Measurements from ENCODE around the gene RXRA. TPM values are rescaled to one million over a fixed set of nuclear protein-coding genes. Genes with fewer than 3 reads are reported as not detected.
A peak's percentile ranks its signal among the peaks of the same experiment; 100 is the strongest.

Gene RXRA
- total and polyA plus RNA-seq, 9 donors = 19.0 to 44.4 (median 32.0) TPM

DNA sequence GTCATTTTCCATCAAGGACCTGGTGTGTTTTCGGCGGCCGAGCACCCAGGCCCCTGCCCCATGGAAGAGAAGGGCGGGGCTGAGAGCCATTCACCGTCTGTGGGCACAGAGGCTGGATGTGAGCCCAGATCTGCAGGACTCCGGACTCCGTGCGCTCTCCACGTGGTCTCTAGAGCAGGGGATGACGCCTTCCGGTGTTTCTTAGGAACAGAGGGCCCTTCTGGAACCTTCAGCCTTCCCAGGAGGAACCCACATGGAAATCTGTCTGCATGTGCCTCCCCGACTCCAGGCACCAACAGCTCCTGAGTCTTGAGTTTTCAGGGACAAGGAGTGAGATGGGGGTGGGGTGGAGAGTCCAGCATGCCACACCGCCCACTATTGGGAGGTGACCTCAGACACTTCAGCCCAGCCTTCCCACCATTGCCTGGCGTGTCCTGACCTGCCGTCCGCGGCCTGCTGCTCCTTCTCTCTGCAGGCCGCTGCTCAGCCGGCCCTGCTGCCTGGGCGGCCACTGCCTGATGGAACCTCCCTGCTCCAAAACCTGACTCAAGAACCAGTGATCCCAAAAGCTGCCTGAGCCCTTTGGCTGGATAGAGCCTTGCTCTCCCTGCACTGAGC, 2.4 kb upstream of the RXRA start:
- Histone ChIP-seq H3K27me3 (ENCODE audit: control insufficient read depth, insufficient read depth, low read length) (peaks cover 7% of the 10 kb centered on the region), H3K4me1 (ENCODE audit: control insufficient read depth, insufficient read depth, low read length) (peaks cover 55% of the 10 kb centered on the region), H3K27ac (ENCODE audit: low read length) (no peak overlapping the region), H3K9me3 (replicated peaks; ENCODE audit: control insufficient read depth, low read depth, low read length) (no peaks in the 10 kb centered on the region), H3K4me3 (ENCODE audit: low read length) (no peak overlapping the region), H3K36me3 (ENCODE audit: control insufficient read depth, insufficient read depth, low read length) (no peaks in the 10 kb centered on the region)
- 67% methylated on average over 18 of the region's 20 CpGs for WGBS (ENCODE audit: insufficient coverage)
- no peak for DNase-seq

DNA sequence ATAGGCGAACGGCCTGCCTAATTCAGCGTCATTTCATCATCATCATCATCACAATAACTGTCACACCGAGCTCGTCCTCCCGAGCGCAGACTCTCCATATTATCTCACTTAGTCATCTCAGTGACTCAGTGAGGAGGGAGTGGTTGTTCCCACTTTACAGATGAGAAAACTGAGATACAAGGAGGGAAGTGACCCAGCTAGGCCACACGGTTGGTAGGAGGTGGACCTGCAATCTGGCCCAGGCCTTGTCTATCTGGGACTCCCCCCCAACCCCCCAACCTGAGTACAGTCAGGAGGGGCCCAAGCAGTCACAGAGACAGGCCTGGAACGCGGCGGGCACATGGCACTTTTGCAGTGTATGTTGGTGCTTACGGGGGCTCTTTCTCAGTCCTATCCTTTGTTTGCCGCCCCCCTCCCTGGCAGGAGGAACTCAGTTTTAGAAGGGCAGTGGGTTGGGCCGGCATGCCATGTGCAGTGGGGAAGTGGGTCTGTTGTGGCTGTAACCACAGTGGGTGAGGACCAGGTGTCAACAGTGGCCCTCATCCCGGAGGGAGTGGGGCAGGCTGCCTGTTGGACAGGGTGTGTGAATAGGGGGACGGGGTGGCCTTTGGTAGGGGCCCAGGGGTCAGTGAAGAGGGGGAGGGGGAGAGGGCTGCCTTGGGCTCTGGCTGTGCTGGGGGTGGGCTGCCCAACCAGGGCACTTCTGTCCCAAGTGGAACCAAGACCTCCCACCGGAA, 1.7 kb upstream of the RXRA start:
- no peak overlapping the region for H3K4me3 ChIP-seq (ENCODE audit: low read length)
- no peaks in the 10 kb centered on the region for H3K9me3 ChIP-seq (replicated peaks; ENCODE audit: control insufficient read depth, low read depth, low read length)
- peaks cover 4% of the 10 kb centered on the region for H3K27me3 ChIP-seq (ENCODE audit: control insufficient read depth, insufficient read depth, low read length)
- DNase-seq = no peak
- 88% methylated on average over 6 of the region's 17 CpGs for WGBS (ENCODE audit: insufficient coverage)
- no peak overlapping the region for H3K27ac ChIP-seq (ENCODE audit: low read length)
- H3K4me1 ChIP-seq (ENCODE audit: control insufficient read depth, insufficient read depth, low read length) = peaks cover 57% of the 10 kb centered on the region
- H3K36me3 ChIP-seq (ENCODE audit: control insufficient read depth, insufficient read depth, low read length) = no peaks in the 10 kb centered on the region

DNA sequence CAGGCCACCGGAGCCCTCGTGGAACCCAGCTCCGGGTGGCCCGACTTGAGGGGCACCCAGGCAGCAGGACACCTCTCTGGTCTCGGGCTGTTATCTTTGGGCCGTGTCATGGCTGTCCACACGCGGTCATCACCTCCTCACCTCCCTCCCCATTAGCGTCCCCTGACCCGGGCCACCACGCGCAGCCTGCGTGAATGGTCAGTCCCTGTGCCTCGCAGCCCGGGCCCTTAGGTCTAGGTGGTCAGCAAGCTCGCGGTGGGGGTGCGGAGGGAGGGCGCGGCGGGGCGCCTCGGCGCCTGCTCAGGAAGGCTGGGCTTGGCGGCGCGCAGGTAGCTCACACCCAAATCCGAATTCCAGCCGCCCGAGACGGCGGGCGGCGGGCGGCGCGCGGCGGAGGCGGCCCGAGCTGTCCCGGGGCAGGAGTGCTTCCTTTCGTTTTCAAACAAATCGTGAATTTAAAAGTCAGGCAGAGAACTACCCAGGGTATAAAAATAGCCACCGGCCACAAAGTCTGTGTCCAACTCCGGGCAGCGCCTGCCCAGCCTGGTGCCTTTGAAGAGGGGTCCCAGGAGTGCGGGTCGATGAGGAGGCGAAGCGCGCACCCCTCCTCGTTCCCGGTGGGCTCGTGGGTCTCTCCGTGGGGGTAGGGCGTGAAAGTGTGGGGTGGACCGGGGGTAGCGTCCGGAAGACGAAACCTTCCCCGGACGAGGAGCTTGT, 1.0 kb upstream of the RXRA start:
- Histone ChIP-seq H3K36me3 (ENCODE audit: control insufficient read depth, insufficient read depth, low read length) (no peaks in the 10 kb centered on the region), H3K27me3 (ENCODE audit: control insufficient read depth, insufficient read depth, low read length) (peaks cover 4% of the 10 kb centered on the region), H3K27ac (ENCODE audit: low read length) (peak overlapping the region; percentile 89), H3K4me1 (ENCODE audit: control insufficient read depth, insufficient read depth, low read length) (peaks cover 58% of the 10 kb centered on the region), H3K9me3 (replicated peaks; ENCODE audit: control insufficient read depth, low read depth, low read length) (no peaks in the 10 kb centered on the region), H3K4me3 (ENCODE audit: low read length) (peak overlapping the region; percentile 49)
- 7% methylated on average over 53 of the region's 63 CpGs for WGBS (ENCODE audit: insufficient coverage)
- peak; percentile 67 for DNase-seq

DNA sequence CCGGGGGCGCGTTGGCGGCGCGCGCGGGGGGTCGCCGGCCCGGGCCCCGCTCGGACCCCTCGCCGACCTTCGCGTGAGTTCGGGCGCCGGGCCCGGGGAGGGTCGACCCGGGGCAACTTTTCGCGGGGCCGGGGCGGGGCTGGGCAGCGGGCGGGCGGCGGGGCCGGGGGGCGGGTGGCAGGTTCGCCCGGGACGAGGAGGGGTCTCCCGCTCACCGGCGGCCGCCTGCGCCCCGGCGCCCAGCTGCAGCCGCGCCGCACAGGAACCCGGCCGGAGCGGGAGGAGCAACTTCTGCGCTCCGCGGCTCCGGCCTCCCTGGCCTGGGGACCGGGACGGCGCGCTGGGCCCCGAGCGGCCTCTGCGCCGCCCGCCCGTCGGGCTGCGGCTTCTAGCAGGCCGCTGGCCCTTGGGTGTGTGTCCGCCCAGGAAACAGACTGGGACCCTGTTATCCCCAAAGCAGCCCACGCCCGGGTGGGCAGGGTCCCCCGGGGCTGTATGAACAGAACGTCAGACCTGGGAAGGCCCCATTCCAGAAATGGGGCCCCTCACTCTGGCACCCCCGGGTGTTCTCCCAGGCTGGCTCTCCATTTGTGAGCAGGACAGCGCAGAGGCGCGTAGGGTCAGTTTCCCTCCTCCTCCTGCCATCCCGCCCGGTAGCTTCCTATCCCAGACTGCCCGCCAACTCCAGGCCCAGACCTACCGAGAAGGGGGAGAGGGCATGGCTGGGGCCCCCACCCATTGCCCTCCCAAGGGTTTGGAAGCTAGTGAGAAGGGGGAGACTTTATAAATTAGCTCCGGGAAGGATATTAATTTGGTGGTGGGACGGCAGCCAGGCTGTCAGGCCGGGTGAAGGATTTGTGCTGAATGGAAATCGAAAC, 708 bp downstream of the RXRA start:
- Histone ChIP-seq H3K27me3 (ENCODE audit: control insufficient read depth, insufficient read depth, low read length) (peaks cover 4% of the 10 kb centered on the region), H3K36me3 (ENCODE audit: control insufficient read depth, insufficient read depth, low read length) (no peaks in the 10 kb centered on the region), H3K9me3 (replicated peaks; ENCODE audit: control insufficient read depth, low read depth, low read length) (no peaks in the 10 kb centered on the region), H3K27ac (ENCODE audit: low read length) (peak overlapping the region; percentile 62), H3K4me3 (ENCODE audit: low read length) (peak overlapping the region; percentile 81), H3K4me1 (ENCODE audit: control insufficient read depth, insufficient read depth, low read length) (peaks cover 61% of the 10 kb centered on the region)
- under 1% methylated on average over 62 of the region's 83 CpGs for WGBS (ENCODE audit: insufficient coverage)
- DNase-seq = no peak

DNA sequence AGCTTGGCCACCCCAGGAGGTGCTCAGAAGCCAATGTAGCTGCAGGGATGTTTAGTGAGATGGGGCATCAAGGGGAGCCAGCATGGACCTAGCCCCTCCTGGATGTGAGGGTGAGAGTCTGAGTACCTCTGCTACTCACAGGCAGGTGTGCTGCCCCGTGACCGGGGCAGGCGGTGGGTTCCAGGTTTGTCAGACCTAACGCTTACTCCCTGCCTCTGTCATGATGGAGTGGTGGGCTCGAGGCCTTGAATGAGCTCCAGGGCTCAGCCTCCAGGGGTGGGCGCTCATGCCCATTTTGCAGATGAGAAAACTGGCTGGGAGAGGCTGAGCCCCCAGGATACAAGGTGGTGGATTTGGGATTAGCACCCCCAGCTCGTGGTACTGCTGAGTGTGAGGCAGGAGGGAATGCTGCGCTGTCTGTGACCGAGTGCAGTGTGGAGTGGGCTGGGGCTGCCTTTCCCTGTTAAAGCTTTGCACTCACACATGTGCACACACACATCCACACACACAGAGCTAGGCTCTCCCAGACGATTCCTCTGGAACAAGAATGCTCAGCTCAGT, 1.5 kb downstream of the RXRA start:
- Histone ChIP-seq H3K27ac (ENCODE audit: low read length) (peak overlapping the region; percentile 86), H3K4me3 (ENCODE audit: low read length) (peak overlapping the region; percentile 81), H3K27me3 (ENCODE audit: control insufficient read depth, insufficient read depth, low read length) (peaks cover 4% of the 10 kb centered on the region), H3K4me1 (ENCODE audit: control insufficient read depth, insufficient read depth, low read length) (peaks cover 65% of the 10 kb centered on the region), H3K9me3 (replicated peaks; ENCODE audit: control insufficient read depth, low read depth, low read length) (no peaks in the 10 kb centered on the region), H3K36me3 (ENCODE audit: control insufficient read depth, insufficient read depth, low read length) (no peaks in the 10 kb centered on the region)
- WGBS (ENCODE audit: insufficient coverage) = 37% methylated on average over 7 of the region's 10 CpGs
- no peak for DNase-seq

DNA sequence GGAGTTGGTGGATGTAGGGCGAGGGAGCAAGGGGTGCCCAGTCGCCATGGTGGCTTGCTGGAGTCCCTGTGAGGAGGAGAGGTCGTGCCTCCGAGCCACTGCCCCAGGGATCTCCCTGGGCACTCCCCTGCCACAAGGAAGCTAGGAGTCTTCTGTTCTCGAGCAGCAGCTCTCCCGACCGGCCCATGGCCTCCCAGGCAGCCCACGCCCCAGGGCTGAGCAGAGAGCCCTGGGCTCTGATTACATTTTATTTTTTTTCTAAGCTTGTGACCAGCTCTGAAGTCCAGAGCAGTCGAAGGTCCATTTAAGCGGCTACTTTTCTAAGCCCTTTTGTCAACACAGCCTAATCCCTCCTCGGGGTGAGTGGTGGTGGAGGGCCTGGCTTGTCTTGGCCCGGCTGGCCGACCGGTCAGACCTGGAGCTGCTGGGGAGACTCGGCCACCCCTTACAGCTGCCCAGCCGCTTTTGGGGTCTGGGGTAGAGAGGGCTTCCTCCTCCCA, 2.1 kb downstream of the RXRA start:
- 30% methylated on average over 12 of the region's 16 CpGs for WGBS (ENCODE audit: insufficient coverage)
- Histone ChIP-seq H3K27me3 (ENCODE audit: control insufficient read depth, insufficient read depth, low read length) (no peaks in the 10 kb centered on the region), H3K4me1 (ENCODE audit: control insufficient read depth, insufficient read depth, low read length) (peaks cover 71% of the 10 kb centered on the region), H3K9me3 (replicated peaks; ENCODE audit: control insufficient read depth, low read depth, low read length) (no peaks in the 10 kb centered on the region), H3K27ac (ENCODE audit: low read length) (peak overlapping the region; percentile 86), H3K36me3 (ENCODE audit: control insufficient read depth, insufficient read depth, low read length) (no peaks in the 10 kb centered on the region), H3K4me3 (ENCODE audit: low read length) (peak overlapping the region; percentile 81)
- DNase-seq = no peak

DNA sequence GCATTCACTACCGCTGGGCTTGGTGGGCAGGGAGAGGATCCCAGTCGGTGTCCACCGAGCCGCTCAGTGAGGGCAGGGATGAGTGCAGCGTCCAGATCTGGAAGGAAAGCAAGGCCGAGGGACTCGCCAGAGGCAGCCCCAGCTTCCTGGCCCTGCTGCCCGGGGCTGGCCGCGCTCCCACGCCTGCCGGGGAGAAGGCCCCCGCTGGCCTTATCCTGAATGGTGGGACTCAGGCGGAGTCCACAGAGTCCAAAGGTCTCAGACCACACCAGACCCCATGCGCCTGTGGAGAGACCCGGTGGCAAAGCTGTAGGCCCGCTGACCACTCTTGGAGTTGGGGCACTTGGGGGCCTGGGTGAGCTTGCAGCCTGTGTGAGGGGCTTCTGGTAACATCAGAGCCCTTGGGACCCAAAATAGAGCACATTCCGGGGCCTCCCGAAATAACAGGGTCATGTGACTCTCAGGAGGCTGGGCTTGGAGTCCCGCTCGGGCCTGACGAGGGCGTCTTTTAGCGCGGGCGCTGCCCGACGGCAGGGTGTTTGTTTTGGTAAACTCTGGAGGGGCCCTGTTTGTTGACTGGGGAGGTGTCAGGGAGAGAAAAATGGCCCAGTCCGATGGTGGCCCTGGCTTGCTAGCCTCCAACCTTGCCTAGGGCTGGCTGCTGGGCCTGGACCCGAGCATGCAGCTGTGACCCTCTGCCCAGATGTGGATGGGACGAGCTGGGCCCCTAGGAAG, 2.8 kb downstream of the RXRA start:
- DNase-seq = peak; percentile 79
- peaks cover 73% of the 10 kb centered on the region for H3K4me1 ChIP-seq (ENCODE audit: control insufficient read depth, insufficient read depth, low read length)
- 19% methylated on average over 31 of the region's 31 CpGs for whole genome bisulfite sequencing (ENCODE audit: insufficient coverage)

DNA sequence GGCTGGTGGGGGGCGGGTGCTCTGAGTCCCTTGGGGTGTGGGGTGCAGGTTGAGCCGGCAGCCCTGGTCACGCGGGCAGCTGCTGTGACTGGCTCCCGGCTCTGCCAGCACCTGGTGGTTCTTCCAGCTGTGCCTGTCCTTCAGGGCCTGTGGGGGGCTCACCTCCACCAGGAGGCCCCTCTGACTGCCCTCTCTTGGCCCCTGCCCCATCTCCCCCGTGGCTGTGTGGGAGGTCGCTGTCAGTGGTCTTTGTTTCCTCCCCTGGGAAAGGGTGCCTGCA, 3.3 kb downstream of the RXRA start:
- no peaks in the 10 kb centered on the region for H3K36me3 ChIP-seq (ENCODE audit: control insufficient read depth, insufficient read depth, low read length)
- H3K4me1 ChIP-seq (ENCODE audit: control insufficient read depth, insufficient read depth, low read length) = peaks cover 72% of the 10 kb centered on the region
- H3K27ac ChIP-seq (ENCODE audit: low read length) = peak overlapping the region; percentile 86
- no peak overlapping the region for H3K4me3 ChIP-seq (ENCODE audit: low read length)
- peak; percentile 66 for DNase-seq
- H3K9me3 ChIP-seq (replicated peaks; ENCODE audit: control insufficient read depth, low read depth, low read length) = no peaks in the 10 kb centered on the region
- WGBS (ENCODE audit: insufficient coverage) = 32% methylated on average over 4 of the region's 7 CpGs
- no peaks in the 10 kb centered on the region for H3K27me3 ChIP-seq (ENCODE audit: control insufficient read depth, insufficient read depth, low read length)

More for the DNA sequence above, 2.8 kb downstream of the RXRA start:
- Histone ChIP-seq H3K36me3 (ENCODE audit: control insufficient read depth, insufficient read depth, low read length) (no peaks in the 10 kb centered on the region), H3K27me3 (ENCODE audit: control insufficient read depth, insufficient read depth, low read length) (no peaks in the 10 kb centered on the region), H3K4me3 (ENCODE audit: low read length) (peak overlapping the region; percentile 81), H3K9me3 (replicated peaks; ENCODE audit: control insufficient read depth, low read depth, low read length) (no peaks in the 10 kb centered on the region), H3K27ac (ENCODE audit: low read length) (peak overlapping the region; percentile 86)

DNA sequence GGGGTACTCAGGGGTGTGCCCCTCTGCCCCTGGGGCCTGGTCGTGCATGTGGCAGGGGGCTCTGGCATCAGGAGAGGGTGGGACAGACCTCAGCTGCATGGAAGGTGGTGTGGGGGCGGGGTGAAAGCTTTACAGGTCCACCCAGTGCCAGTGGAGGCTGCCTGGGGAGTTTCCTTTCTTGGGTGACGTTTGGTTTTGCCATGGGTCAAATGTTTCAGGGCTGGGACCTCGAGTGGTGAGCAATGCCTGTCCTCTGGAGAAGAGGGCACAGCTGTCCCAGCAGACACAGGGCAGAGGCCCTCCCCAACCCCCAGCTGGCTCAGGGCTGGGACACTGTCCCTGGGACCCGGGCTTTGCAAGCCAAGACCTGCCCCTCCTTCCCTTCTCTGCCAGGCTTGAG, 3.6 kb downstream of the RXRA start:
- Histone ChIP-seq H3K27me3 (ENCODE audit: control insufficient read depth, insufficient read depth, low read length) (no peaks in the 10 kb centered on the region), H3K4me3 (ENCODE audit: low read length) (no peak overlapping the region), H3K4me1 (ENCODE audit: control insufficient read depth, insufficient read depth, low read length) (peaks cover 72% of the 10 kb centered on the region), H3K36me3 (ENCODE audit: control insufficient read depth, insufficient read depth, low read length) (no peaks in the 10 kb centered on the region), H3K9me3 (replicated peaks; ENCODE audit: control insufficient read depth, low read depth, low read length) (no peaks in the 10 kb centered on the region), H3K27ac (ENCODE audit: low read length) (peak overlapping the region; percentile 86)
- WGBS (ENCODE audit: insufficient coverage) = 43% methylated on average over 4 of the region's 5 CpGs
- peak; percentile 64 for DNase-seq
